Kidney (tissue), 14 donors: ENCODE data around the gene NUB1. TPM values are rescaled to one million over a fixed set of nuclear protein-coding genes. Genes with fewer than 3 reads are reported as not detected.
A peak's percentile ranks its signal among the peaks of the same experiment; 100 is the strongest.

Experiments
- DNase-seq, 5 donors: peaks; one replicate each; pipeline ENCODE4 v3.0.0-alpha.2; 2013 to 2020
- FAIRE-seq: peaks from 2 replicates; lab custom pipeline; 2012; peaks lifted over from hg19 to GRCh38; lab: Jason Lieb, UNC
- H3K27ac ChIP-seq, 2 donors: one replicate each; pipeline ENCODE4 v1.7.0; 2013; ENCODE audit warnings: low read depth in 2 of 2, low read length in 2 of 2, inconsistent platforms in 1 of 2
- H3K27me3 ChIP-seq: one replicate; pipeline ENCODE4 v1.7.1; 2013; ENCODE audit warnings: low read length, inconsistent platforms; ENCODE audit not compliant: control insufficient read depth, insufficient read depth
- H3K36me3 ChIP-seq, 3 donors: one replicate each; pipeline versions ENCODE4 v1.7.0 to v1.7.1; 2013; ENCODE audit warnings: low read length in 3 of 3, control low read depth in 1 of 3, inconsistent platforms in 1 of 3; ENCODE audit not compliant: insufficient read depth in 3 of 3, control insufficient read depth in 2 of 3
- H3K4me1 ChIP-seq, 3 donors: one replicate each; pipeline versions ENCODE4 v1.7.0 to v1.7.1; 2013; ENCODE audit warnings: low read length in 3 of 3, inconsistent platforms in 1 of 3, low read depth in 1 of 3; ENCODE audit not compliant: control insufficient read depth in 2 of 3, insufficient read depth in 2 of 3
- H3K4me3 ChIP-seq, 3 donors: one replicate each; pipeline versions ENCODE4 v1.7.0 to v1.8.1; 2013; ENCODE audit warnings: low read length in 3 of 3, control low read depth in 1 of 3, inconsistent platforms in 1 of 3
- H3K9ac ChIP-seq, 3 donors: one replicate each; pipeline versions ENCODE4 v1.7.0 to v1.7.1; 2013; ENCODE audit warnings: low read length in 3 of 3, control low read depth in 1 of 3, inconsistent platforms in 1 of 3
- H3K9me3 ChIP-seq, 3 donors: one replicate each; pipeline versions ENCODE4 v1.7.0 to v1.7.1; 2013; ENCODE audit warnings: low read length in 3 of 3, control low read depth in 1 of 3, inconsistent platforms in 1 of 3; ENCODE audit not compliant: control insufficient read depth in 2 of 3, insufficient read depth in 1 of 3
- CTCF ChIP-seq: IDR thresholded peaks from 3 replicates; pipeline ENCODE4 v1.5.1; 2012; ENCODE audit warnings: mild to moderate bottlenecking, moderate library complexity, borderline replicate concordance; ENCODE audit not compliant: insufficient read depth; ENCODE audit errors: extremely low read depth
- intact Hi-C: fragments of 100-400 bp; cut with DNase I; formaldehyde crosslinking; loops from one replicate; pipeline ENCODE4 v1.11.1; 2022
- polyA plus RNA-seq: library from polyadenylated mRNA; stranded (reverse); fragments of 350-450 nt; fragmentation: Illumina TruSeq; extraction: RNeasy Lipid Tissue Mini Kit (QIAGEN cat#74804); gene quantifications from one replicate; pipeline ENCODE4 v1.2.3, GENCODE V29; 2014; ENCODE audit warnings: low read depth, low replicate concordance; ENCODE audit not compliant: insufficient read depth
- total RNA-seq: library from RNA; stranded (reverse); fragmentation: NEBNext Ultra II Directional; extraction: Animal tissue kit (Norgen Biotek cat#: 25700); gene quantifications from one replicate; pipeline ENCODE4 v1.2.1, GENCODE V29; 2021
- donor health status: control.
- donor health status: control.
- donor health status: control.
- donor health status: control.
- donor health status: control.
- donor health status: DM: yes; HTN: yes; CAD: no.
- donor health status: Normal renal cell carcinoma (clear cell type).

NUB1 gene
- total and polyA plus RNA-seq, 2 donors from 2014 or later = 32.7 to 51.8 TPM

GRCh38 chr7:151298765-151299164 lies 42.8 kb upstream of the NUB1 start:
- Histone ChIP-seq H3K36me3 (peaks cover 0 to 2% (median 0%) of the 10 kb centered on the region in 3 donors), H3K4me1 (peaks cover 0 to 3% (median 0%) of the 10 kb centered on the region in 3 donors), H3K9me3 (peaks cover 0 to 2% (median 0%) of the 10 kb centered on the region in 3 donors), H3K9ac (no peak overlapping the region), H3K4me3 (no peak overlapping the region), H3K27me3 (no peaks in the 10 kb centered on the region), H3K27ac (no peak overlapping the region)
- FAIRE-seq = no peak
- no peak for DNase-seq
- TF ChIP-seq CTCF = no peak
- intact Hi-C loops = no loop called here

GRCh38 chr7:151299530-151299929 lies 42.1 kb upstream of the NUB1 start:
- no peak for DNase-seq
- TF ChIP-seq CTCF = no peak
- Histone ChIP-seq H3K9ac (no peak overlapping the region), H3K36me3 (peaks cover 0 to 2% (median 0%) of the 10 kb centered on the region in 3 donors), H3K9me3 (peaks cover 0 to 2% (median 0%) of the 10 kb centered on the region in 3 donors), H3K4me1 (peaks cover 0 to 3% (median 0%) of the 10 kb centered on the region in 3 donors), H3K4me3 (peak overlapping the region in 1 of 3 donors; percentile 32), H3K27me3 (no peaks in the 10 kb centered on the region), H3K27ac (no peak overlapping the region)
- intact Hi-C loops = no loop called here
- FAIRE-seq = no peak

GRCh38 chr7:151299940-151300645 lies 41.5 kb upstream of the NUB1 start:
- intact Hi-C loops = loop anchor here (10.0 kb wide), 1 partner anchor 55 kb away; the partner anchor contains the start of gene SMARCD3
- Histone ChIP-seq H3K4me1 (peaks cover 0 to 3% (median 0%) of the 10 kb centered on the region in 3 donors), H3K36me3 (peaks cover 0 to 2% (median 0%) of the 10 kb centered on the region in 3 donors), H3K9me3 (peaks cover 0 to 2% (median 0%) of the 10 kb centered on the region in 3 donors), H3K4me3 (peak overlapping the region in 1 of 3 donors; percentile 26), H3K9ac (no peak overlapping the region), H3K27me3 (no peaks in the 10 kb centered on the region), H3K27ac (no peak overlapping the region)
- no peak for FAIRE-seq
- no peak for TF ChIP-seq CTCF
- DNase-seq = no peak
